Stimulated activated CD8-positive, alpha-beta memory T cell treated with anti-CD3 and anti-CD28 coated beads, Interleukin-7, amount 100 ng/mL, for 48 hours (primary cell): ENCODE measurements around the gene SRGAP1.
"Not testable (repeated sequence)": the region's sequence is repeated elsewhere in the genome, so short reads cannot be mapped to it uniquely, and the experiment has no call there.

Experiments
- DNase-seq, 2 donors: peaks; one replicate each; pipeline ENCODE4 v3.0.0-alpha.2; 2020; ENCODE audit warnings: low read depth in 1 of 2; ENCODE audit errors: extremely low read depth in 1 of 2

Gene SRGAP1

DNA sequence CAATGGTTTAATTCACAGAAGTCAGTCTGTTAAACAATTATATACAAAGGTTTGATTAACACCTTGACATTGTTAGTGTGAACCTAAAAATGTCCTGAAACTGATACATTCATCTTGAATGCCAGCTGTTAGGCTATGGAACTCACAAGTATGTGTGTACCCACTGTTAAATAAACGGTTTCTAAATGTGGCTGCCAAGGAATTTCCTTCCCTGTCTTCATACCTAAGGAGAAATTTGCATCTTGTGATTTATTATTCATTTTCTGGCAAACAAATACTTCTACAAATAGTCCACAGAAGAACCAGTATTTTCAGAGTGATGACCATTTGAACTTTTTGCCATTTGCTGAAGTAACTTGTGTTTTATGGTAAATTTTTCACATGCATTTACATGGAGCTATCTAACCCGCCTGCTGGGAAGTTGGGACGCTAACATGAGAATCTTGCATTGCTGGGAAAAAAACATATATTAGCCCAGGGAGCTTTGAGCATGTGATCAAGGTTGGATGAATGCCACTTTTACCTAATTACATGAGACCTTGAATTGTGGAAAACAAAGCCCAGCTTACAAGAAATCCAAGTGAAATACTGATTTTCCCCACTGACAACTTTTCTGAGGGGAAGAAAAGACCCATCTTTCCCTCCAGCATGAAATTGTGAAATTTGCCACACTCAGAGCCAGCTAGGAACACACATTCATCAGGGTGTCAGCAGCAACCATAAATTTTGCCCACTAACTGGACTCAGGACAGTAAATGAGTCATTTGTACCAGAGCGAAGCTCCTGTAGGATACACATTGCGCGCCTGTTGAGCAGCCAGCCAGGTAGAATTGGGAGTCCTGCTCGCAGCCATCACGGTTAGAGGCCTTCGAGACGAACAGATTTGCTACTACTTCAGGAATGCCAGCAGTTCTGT lies 259.6 kb downstream of the SRGAP1 start:
- no peak for DNase-seq

DNA sequence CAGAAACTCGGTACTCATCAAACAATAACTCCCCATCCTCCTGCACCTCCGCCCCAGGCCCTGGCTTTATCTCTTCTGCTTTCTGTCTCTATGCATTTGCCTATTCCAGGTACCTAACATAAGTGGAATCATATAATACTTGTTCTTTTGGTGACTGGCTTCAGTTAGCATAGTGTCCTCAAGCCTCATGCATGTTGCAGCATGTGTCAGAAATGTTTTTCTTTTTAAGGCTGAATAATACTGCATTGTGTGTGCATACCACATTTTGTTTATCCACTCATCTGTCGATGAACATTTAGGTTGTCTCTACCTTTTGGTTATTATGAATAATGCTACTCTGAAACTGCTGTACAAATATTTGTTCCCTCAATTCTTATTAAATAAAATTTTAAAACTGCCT lies 260.5 kb downstream of the SRGAP1 start:
- no peak for DNase-seq

DNA sequence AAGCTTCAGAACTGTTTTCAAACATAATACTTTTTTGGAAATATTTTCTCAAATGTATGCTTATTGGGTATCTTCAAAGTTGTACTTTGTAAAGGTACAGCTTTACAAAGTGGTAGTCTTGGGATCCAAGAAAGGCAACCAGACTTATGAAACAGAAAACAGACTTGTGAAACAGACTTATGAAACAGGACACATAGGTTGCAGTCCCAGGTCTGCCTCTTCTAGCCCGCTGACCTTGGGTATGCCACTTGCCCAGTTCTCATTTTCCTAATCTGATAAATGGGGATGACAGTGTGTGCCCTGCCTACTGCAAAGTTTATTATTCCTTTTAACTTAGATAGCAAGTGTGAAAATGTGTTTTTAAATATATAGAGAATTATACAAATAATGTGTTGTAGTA lies 263.3 kb downstream of the SRGAP1 start:
- no peak for DNase-seq

- no peak for DNase-seq
These were observed 265.2 kb downstream of the SRGAP1 start for GRCh38 chr12:64109706-64110105.

DNA sequence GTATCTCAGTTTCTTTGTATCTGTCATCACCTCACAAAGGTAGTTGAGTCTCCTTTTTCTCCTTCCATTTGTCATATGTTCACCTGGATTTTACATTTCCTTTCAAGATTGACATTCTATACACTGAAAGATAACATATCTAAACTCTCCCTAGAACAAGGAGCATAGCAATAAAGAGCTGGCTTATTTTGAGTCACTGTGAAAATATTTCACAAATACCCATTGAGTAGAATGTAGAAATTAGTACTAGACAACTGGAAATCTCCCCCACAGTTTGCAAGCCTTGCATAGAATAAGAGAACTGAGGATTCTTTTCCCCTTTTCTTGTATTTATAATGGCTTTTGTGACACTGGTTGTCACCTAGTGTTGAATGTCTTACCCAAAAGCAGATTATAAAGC lies 266.4 kb downstream of the SRGAP1 start:
- DNase-seq = no peak

- DNase-seq = no peak
These were observed 272.5 kb downstream of the SRGAP1 start for GRCh38 chr12:64116969-64117368.

- DNase-seq = no peak
These were observed 276.1 kb downstream of the SRGAP1 start for GRCh38 chr12:64120568-64120967.

GRCh38 chr12:64121086-64121485 lies 276.6 kb downstream of the SRGAP1 start:
- DNase-seq = not testable (repeated sequence)

DNA sequence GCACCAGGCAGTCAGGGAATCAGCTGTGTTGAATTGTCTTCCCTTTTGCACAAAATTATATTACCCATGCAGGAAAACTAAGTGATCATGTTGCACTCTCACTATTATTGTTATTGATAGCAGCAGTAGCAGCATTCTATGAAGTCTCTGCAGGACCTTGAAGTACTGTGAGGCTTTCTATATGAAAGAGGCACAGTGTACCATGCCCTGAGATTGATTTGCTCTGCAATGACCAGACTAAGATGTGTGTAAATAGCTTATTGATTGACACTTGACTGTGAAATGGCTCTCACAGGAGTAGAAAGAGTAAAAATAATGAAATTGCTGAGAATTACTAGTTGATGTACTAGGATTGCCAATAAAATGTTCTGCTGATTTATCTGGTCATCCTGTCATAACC lies 277.7 kb downstream of the SRGAP1 start:
- DNase-seq = no peak

DNA sequence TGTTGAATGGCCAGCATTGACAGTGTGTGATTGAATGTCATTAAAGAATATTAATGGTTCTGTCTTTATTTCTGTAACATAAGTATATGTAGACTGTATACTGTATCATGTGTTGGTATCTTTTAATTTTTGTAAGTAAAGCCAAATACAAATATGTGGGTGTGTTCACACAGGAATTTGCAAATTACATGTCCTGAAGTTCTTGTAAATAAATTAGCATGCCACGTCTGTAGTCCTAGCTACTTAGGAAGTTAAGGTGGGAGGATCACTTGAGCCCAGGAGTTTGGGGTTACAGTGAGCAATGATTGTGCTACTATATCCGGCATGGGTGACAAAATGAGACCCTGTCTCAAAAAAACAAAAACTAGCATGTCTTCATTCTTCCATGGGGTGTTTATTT lies 278.5 kb downstream of the SRGAP1 start:
- no peak for DNase-seq

GRCh38 chr12:64123448-64123847 lies 278.9 kb downstream of the SRGAP1 start:
- DNase-seq = no peak

GRCh38 chr12:64124511-64125197 lies 280.2 kb downstream of the SRGAP1 start:
- no peak for DNase-seq

GRCh38 chr12:64125913-64126312 lies 281.4 kb downstream of the SRGAP1 start:
- no peak for DNase-seq

DNA sequence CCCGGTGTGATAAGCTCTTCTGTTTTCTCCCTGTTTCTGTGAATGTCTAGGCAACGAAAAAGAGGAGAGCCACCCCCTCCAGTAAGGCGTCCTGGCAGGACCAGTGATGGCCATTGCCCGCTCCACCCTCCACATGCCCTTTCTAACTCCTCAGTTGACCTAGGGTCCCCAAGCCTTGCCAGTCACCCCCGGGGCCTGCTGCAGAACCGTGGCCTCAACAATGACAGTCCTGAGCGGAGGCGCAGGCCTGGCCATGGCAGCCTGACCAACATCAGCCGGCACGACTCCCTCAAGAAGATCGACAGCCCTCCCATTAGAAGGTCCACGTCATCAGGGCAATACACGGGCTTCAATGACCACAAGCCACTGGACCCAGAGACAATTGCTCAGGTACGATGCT lies 283.3 kb downstream of the SRGAP1 start:
- no peak for DNase-seq

GRCh38 chr12:64128366-64128765 lies 283.9 kb downstream of the SRGAP1 start:
- DNase-seq = no peak

DNA sequence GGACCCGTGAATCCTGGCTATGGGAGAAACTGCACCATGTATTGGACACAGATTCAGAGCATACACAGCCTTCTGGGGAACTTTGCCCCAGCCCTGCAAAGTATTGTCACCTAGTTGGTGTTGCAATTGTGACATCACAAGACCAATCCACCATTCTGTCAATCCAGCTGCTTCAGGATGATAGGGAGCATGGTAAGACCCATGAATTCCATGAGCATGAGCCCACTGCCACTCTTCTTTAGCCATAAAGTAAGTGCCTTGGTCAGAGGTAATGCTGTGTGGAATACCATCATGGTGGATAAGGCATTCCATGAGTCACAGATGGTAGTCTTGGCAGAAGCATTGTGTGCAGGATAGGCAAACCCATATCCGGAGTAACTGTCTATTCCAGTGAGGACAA lies 286.0 kb downstream of the SRGAP1 start:
- not testable (repeated sequence) for DNase-seq

- DNase-seq = not testable (repeated sequence)
These were observed 287.0 kb downstream of the SRGAP1 start for GRCh38 chr12:64131456-64131855.

DNA sequence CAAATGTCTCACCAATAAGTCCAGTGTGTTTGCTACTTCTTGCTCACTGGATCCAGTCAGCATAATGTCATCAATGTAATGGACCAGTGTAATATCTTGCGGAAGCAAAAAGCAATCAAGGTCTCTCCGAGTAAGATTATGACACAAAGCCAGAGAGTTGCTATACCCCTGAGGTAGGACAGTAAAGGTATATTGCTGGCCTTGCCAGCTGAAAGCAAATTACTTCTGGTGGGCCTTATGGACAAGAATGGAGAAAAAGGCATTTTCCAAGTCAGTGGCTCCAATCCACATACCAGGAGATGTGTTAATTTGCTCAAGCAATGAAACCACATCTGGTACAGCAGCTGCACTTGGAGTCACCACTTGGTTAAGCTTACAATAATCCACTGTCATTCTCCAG lies 288.2 kb downstream of the SRGAP1 start:
- DNase-seq = not testable (repeated sequence)

DNA sequence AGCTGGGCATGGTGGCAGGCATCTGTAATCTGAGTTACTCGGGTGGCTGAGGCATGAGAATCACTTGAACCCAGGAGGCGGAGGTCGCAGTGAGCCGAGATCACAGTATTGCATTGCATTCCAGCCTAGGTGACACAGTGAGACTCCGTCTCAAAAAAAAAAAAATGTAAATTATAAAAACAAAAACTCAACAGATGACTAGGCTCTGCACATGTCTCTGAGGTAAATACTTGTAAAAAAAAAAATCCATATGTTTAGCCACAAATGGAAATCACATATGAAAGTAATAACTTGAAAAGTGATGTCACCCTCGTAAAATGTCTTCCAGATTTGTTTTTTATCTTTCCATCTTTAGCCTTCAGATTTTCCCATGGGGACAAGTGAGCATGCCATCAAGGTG lies 292.6 kb downstream of the SRGAP1 start:
- no peak for DNase-seq

DNA sequence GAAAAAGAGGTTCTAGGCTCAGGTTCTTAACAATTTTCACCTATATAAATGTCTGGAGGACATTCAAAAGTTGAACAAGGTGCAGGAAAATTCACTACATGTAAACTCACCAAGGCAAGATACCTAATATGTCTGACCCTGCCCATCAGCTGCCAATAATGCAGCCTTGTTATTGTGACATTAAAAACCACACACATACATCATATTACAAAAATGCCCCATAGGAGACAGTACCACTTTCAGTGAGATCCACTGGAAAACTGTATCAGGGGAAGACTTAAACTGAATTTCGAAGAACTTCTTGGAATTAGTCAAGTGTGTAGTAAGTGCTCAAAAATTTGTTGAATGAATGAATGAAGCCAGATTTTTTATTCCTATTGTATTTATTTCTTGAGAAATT lies 294.5 kb downstream of the SRGAP1 start:
- no peak for DNase-seq

GRCh38 chr12:64142382-64142781 lies 297.9 kb downstream of the SRGAP1 start:
- no peak for DNase-seq

DNA sequence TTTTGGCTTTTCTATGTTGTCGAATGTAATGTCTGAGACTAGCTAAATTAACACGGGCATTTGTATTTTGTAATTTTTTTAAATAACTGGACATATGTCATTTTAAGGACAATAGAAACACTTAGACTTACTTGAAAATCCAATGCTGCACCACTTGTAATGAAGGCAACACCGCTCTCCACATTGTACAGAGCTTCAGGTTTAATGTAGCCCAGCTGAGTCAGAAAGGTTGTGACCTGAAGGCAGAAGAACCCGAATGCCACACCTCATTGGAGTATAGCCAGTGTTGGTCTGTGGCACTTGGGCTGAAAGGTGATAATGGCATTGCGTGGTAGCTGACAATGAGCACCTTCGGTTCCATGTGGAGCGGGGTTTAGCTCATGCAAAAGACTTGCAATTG lies 298.3 kb downstream of the SRGAP1 start:
- no peak for DNase-seq
